ENCODE measurements around the gene DNAJC4. TPM values are rescaled to one million over a fixed set of nuclear protein-coding genes. Genes with fewer than 3 reads are reported as not detected.

Gene DNAJC4
- total RNA-seq, 4 donors from 2014 or later = 19.2 to 25.8 (median 21.6) TPM

- DNase-seq (ENCODE audit: low spot score) = no peak
- ATAC-seq (ENCODE audit: low FRiP score) = no peak
- TF ChIP-seq CTCF (IDR thresholded peaks at IDR 0.05) = no peak
Observed at GRCh38 chr11:64224891-64225607, 5.3 kb upstream of the DNAJC4 start.

GRCh38 chr11:64225608-64226506, 4.5 kb upstream of the DNAJC4 start, which contains the start of the genes NUDT22 and TRPT1:
Gene NUDT22, plus strand, starts transcription at chr11:64226274. Its CDS starts 379 bp downstream, at chr11:64226653.
Gene TRPT1, minus strand, starts transcription at chr11:64226186. Its CDS starts 326 bp downstream, at chr11:64225860.
- TF ChIP-seq CTCF (IDR thresholded peaks at IDR 0.05) = no peak
- DNase-seq (ENCODE audit: low spot score) = peak; percentile 80
- ATAC-seq (ENCODE audit: low FRiP score) = peak; percentile 74

GRCh38 chr11:64226507-64227051, 3.8 kb upstream of the DNAJC4 start:
- no peak for DNase-seq (ENCODE audit: low spot score)
- peak; percentile 24 for ATAC-seq (ENCODE audit: low FRiP score)
- TF ChIP-seq CTCF (IDR thresholded peaks at IDR 0.05) = no peak

- no peak for TF ChIP-seq CTCF (IDR thresholded peaks at IDR 0.05)
- no peak for DNase-seq (ENCODE audit: low spot score)
- ATAC-seq (ENCODE audit: low FRiP score) = no peak
Observed at GRCh38 chr11:64227405-64227956, 2.9 kb upstream of the DNAJC4 start.

GRCh38 chr11:64229090-64229743, 1.1 kb upstream of the DNAJC4 start:
- TF ChIP-seq CTCF (IDR thresholded peaks at IDR 0.05) = no peak
- ATAC-seq (ENCODE audit: low FRiP score) (no peak), DNase-seq (ENCODE audit: low spot score) (no peak)

GRCh38 chr11:64229744-64230170, 591 bp upstream of the DNAJC4 start:
- ATAC-seq (ENCODE audit: low FRiP score) = no peak
- no peak for DNase-seq (ENCODE audit: low spot score)
- TF ChIP-seq CTCF (IDR thresholded peaks at IDR 0.05) = no peak

Measured in omental fat pad (tissue), 4 donors.